Suppressor macrophage (primary cell): ENCODE measurements around the gene SYP.
A peak's percentile ranks its signal among the peaks of the same experiment; 100 is the strongest.

ENCODE experiments used
- DNase-seq, 4 experiments: peaks; one replicate each; pipeline ENCODE4 v3.0.0-alpha.2; 2020 to 2022
- total RNA-seq, 17 experiments: gene quantifications; one replicate each; lab custom pipeline; 2026; ENCODE audit warnings: mixed read lengths in 6 of 17, inconsistent platforms in 3 of 17; lab: John Stamatoyannopoulos, UW

The SYP gene
- total RNA-seq: 1.7 to 9.7 (median 3.7) reads per million in 17 experiments

GRCh38 chrX:49199906-49200771 lies at the start of gene SYP:
Gene SYP, minus strand, starts transcription at chrX:49200193. Its CDS starts 7 bp downstream, at chrX:49200186.
- peak; percentile 85 to 92 (median 88) for DNase-seq

- no peak for DNase-seq
Observed at GRCh38 chrX:49249616-49250015, 49.6 kb upstream of the SYP start.

GRCh38 chrX:49249071-49249470 lies 49.1 kb upstream of the SYP start:
- no peak for DNase-seq

GRCh38 chrX:49247916-49248811 lies 48.2 kb upstream of the SYP start:
- DNase-seq: no peak

GRCh38 chrX:49247346-49247745 lies 47.4 kb upstream of the SYP start:
- DNase-seq: no peak

- no peak for DNase-seq
Observed at GRCh38 chrX:49246541-49246940, 46.5 kb upstream of the SYP start.

GRCh38 chrX:49244207-49244606 lies 44.2 kb upstream of the SYP start:
- no peak for DNase-seq

- no peak for DNase-seq
Observed at GRCh38 chrX:49243166-49243565, 43.2 kb upstream of the SYP start.

GRCh38 chrX:49242545-49243066 lies 42.6 kb upstream of the SYP start:
- DNase-seq: no peak

GRCh38 chrX:49238735-49239134 lies 38.7 kb upstream of the SYP start:
- peak; percentile 11 to 38 (median 33) for DNase-seq

- peak; percentile 67 to 84 (median 82) for DNase-seq
Observed at GRCh38 chrX:49237060-49237459, 37.1 kb upstream of the SYP start.

- no peak for DNase-seq
Observed at GRCh38 chrX:49233887-49234555, 34.0 kb upstream of the SYP start.

GRCh38 chrX:49233176-49233575 lies 33.2 kb upstream of the SYP start, which contains the start of gene CACNA1F:
Gene CACNA1F, minus strand, starts transcription at chrX:49233340. Its CDS starts 31 bp downstream, at chrX:49233309.
- DNase-seq: no peak

- no peak for DNase-seq
Observed at GRCh38 chrX:49232525-49232924, 32.5 kb upstream of the SYP start.

- no peak for DNase-seq
Observed at GRCh38 chrX:49231333-49232000, 31.5 kb upstream of the SYP start.

- peak; percentile 43 to 76 (median 52) for DNase-seq
Observed at GRCh38 chrX:49230500-49231232, 30.7 kb upstream of the SYP start.

- DNase-seq: no peak
Observed at GRCh38 chrX:49228185-49228584, 28.2 kb upstream of the SYP start.

- DNase-seq: no peak
Observed at GRCh38 chrX:49227726-49228125, 27.7 kb upstream of the SYP start.

- no peak for DNase-seq
Observed at GRCh38 chrX:49226946-49227345, 27.0 kb upstream of the SYP start.

GRCh38 chrX:49225858-49226257 lies 25.9 kb upstream of the SYP start:
- no peak for DNase-seq

- no peak for DNase-seq
Observed at GRCh38 chrX:49221868-49222267, 21.9 kb upstream of the SYP start.
